ENCODE measurements around the gene SNTG2. TPM values are rescaled to one million over a fixed set of nuclear protein-coding genes. Genes with fewer than 3 reads are reported as not detected.

Gene SNTG2
- total and polyA plus RNA-seq, 4 donors, result not detected

DNA sequence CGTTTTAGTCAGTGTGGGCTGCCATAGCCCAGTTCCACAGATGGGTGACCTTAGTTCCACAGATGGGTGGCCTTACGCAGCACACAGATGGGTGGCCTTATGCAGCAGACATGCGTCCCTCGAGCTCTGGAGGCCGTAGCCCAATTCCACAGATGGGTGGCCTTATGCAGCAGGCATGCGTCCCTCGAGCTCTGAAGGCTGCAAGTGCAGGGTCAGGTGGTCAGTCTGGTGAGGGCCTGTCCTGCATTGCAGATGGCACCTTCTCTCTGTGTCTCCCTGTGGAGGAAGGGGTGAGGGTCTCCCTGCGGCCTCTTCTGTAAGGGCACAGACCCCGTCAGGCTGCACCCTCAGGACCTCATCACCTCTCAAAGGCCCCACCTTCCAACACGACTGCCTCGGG, 273.1 kb downstream of the SNTG2 start:
- H3K27me3 ChIP-seq (ENCODE audit: control insufficient read depth in 4 of 4, insufficient read depth in 4 of 4, low read length in 3 of 4), result no peaks in the 10 kb centered on the region

GRCh38 chr2:1224901-1225300, 274.3 kb downstream of the SNTG2 start:
- Histone ChIP-seq H3K36me3 (ENCODE audit: control insufficient read depth in 4 of 4, insufficient read depth in 3 of 4, low read depth in 1 of 4, low read length in 3 of 4) (no peaks in the 10 kb centered on the region), H3K4me3 (ENCODE audit: low read depth in 1 of 3, low read length in 3 of 3) (no peak overlapping the region), H3K9ac (ENCODE audit: low read depth in 1 of 2, low read length in 2 of 2) (no peak overlapping the region), H3K9me3 (ENCODE audit: control insufficient read depth in 4 of 4, low read length in 3 of 4) (peaks cover 0 to 1% (median 0%) of the 10 kb centered on the region in 4 donors), H3K27me3 (ENCODE audit: control insufficient read depth in 4 of 4, insufficient read depth in 4 of 4, low read length in 3 of 4) (no peaks in the 10 kb centered on the region), H3K4me1 (ENCODE audit: control insufficient read depth in 4 of 4, insufficient read depth in 4 of 4, low read length in 3 of 4) (no peaks in the 10 kb centered on the region), H3K27ac (ENCODE audit: low read depth in 1 of 2, low read length in 2 of 2) (no peak overlapping the region)
- DNase-seq (ENCODE audit: low spot score), result no peak
- TF ChIP-seq HNF4G (IDR thresholded peaks at IDR 0.05) (no peak), ATF3 (IDR thresholded peaks at IDR 0.05) (no peak), TAF1 (conservative IDR thresholded peaks at IDR 0.05) (no peak), HNF4A (conservative IDR thresholded peaks at IDR 0.05) (no peak), FOXA2 (IDR thresholded peaks at IDR 0.05) (no peak), RXRA (IDR thresholded peaks at IDR 0.05) (no peak), JUND (IDR thresholded peaks at IDR 0.05) (no peak), NR2F2 (IDR thresholded peaks at IDR 0.05) (no peak), EGR1 (IDR thresholded peaks at IDR 0.05; ENCODE audit: low read depth in 2 of 2) (no peak), GABPA (IDR thresholded peaks at IDR 0.05 in 1 of 2, conservative IDR thresholded peaks at IDR 0.05 in 1 of 2) (no peak), YY1 (IDR thresholded peaks at IDR 0.05) (no peak), SP1 (IDR thresholded peaks at IDR 0.05) (no peak), REST (IDR thresholded peaks at IDR 0.05) (no peak), FOXA1 (IDR thresholded peaks at IDR 0.05) (no peak)
- TF ChIP-seq, protein P1, sequence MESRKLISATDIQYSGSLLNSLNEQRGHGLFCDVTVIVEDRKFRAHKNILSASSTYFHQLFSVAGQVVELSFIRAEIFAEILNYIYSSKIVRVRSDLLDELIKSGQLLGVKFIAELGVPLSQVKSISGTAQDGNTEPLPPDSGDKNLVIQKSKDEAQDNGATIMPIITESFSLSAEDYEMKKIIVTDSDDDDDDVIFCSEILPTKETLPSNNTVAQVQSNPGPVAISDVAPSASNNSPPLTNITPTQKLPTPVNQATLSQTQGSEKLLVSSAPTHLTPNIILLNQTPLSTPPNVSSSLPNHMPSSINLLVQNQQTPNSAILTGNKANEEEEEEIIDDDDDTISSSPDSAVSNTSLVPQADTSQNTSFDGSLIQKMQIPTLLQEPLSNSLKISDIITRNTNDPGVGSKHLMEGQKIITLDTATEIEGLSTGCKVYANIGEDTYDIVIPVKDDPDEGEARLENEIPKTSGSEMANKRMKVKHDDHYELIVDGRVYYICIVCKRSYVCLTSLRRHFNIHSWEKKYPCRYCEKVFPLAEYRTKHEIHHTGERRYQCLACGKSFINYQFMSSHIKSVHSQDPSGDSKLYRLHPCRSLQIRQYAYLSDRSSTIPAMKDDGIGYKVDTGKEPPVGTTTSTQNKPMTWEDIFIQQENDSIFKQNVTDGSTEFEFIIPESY (IDR thresholded peaks at IDR 0.05), result no peak
- TF ChIP-seq, protein P2, sequence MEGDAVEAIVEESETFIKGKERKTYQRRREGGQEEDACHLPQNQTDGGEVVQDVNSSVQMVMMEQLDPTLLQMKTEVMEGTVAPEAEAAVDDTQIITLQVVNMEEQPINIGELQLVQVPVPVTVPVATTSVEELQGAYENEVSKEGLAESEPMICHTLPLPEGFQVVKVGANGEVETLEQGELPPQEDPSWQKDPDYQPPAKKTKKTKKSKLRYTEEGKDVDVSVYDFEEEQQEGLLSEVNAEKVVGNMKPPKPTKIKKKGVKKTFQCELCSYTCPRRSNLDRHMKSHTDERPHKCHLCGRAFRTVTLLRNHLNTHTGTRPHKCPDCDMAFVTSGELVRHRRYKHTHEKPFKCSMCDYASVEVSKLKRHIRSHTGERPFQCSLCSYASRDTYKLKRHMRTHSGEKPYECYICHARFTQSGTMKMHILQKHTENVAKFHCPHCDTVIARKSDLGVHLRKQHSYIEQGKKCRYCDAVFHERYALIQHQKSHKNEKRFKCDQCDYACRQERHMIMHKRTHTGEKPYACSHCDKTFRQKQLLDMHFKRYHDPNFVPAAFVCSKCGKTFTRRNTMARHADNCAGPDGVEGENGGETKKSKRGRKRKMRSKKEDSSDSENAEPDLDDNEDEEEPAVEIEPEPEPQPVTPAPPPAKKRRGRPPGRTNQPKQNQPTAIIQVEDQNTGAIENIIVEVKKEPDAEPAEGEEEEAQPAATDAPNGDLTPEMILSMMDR (IDR thresholded peaks at IDR 0.05; ENCODE audit: low read depth, low read length, missing input control), result no peak
- TF ChIP-seq, protein P3, sequence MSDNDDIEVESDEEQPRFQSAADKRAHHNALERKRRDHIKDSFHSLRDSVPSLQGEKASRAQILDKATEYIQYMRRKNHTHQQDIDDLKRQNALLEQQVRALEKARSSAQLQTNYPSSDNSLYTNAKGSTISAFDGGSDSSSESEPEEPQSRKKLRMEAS (IDR thresholded peaks at IDR 0.05), result no peak
- 64% methylated on average over 3 of the region's 3 CpGs for WGBS

More for the DNA sequence above, 273.1 kb downstream of the SNTG2 start:
- H3K4me1 ChIP-seq (ENCODE audit: control insufficient read depth in 4 of 4, insufficient read depth in 4 of 4, low read length in 3 of 4), result no peaks in the 10 kb centered on the region
- H3K4me3 ChIP-seq (ENCODE audit: low read depth in 1 of 3, low read length in 3 of 3), result no peak overlapping the region
- no peak overlapping the region for H3K9ac ChIP-seq (ENCODE audit: low read depth in 1 of 2, low read length in 2 of 2)
- H3K36me3 ChIP-seq (ENCODE audit: control insufficient read depth in 4 of 4, insufficient read depth in 3 of 4, low read depth in 1 of 4, low read length in 3 of 4), result no peaks in the 10 kb centered on the region
- H3K27ac ChIP-seq (ENCODE audit: low read depth in 1 of 2, low read length in 2 of 2), result no peak overlapping the region
- peaks cover 0 to 1% (median 0%) of the 10 kb centered on the region in 4 donors for H3K9me3 ChIP-seq (ENCODE audit: control insufficient read depth in 4 of 4, low read length in 3 of 4)
- 86% methylated on average over 11 of the region's 11 CpGs for WGBS
- DNase-seq (ENCODE audit: low spot score), result no peak
- TF ChIP-seq FOXA1 (IDR thresholded peaks at IDR 0.05), result no peak
- TF ChIP-seq HNF4G (IDR thresholded peaks at IDR 0.05), result no peak
- no peak for TF ChIP-seq RXRA (IDR thresholded peaks at IDR 0.05)
